B cell (primary cell): Measurements from ENCODE around the gene FUOM.

Source experiments
- CTCF ChIP-seq: fragments of 200-600 bp; IDR thresholded peaks from one replicate; pipeline ENCODE4 v1.8.0; 2022; ENCODE audit warnings: antibody characterized with exemption, mild to moderate bottlenecking
- EZH2 ChIP-seq: IDR thresholded peaks from 2 replicates; pipeline ENCODE4 v1.6.1; 2012; ENCODE audit warnings: borderline replicate concordance, low read depth, mild to moderate bottlenecking, moderate library complexity, low read length; ENCODE audit not compliant: insufficient read depth, poor library complexity, severe bottlenecking

GRCh38 chr10:133370030-133370786, 12.4 kb upstream of the FUOM start:
- TF ChIP-seq CTCF (no peak), EZH2 (no peak)
